Stimulated activated CD8-positive, alpha-beta memory T cell treated with anti-CD3 and anti-CD28 coated beads, Interleukin-4, amount 100 ng/mL, for 48 hours (primary cell): ENCODE measurements around the gene TCAP.
"Not testable (repeated sequence)": the region's sequence is repeated elsewhere in the genome, so short reads cannot be mapped to it uniquely, and the experiment has no call there.

ENCODE experiments used
- DNase-seq: peaks from one replicate; pipeline ENCODE4 v3.0.0-alpha.2; 2020

Gene TCAP

GRCh38 chr17:39706921-39707337, 41.8 kb downstream of the TCAP start:
- no peak for DNase-seq

DNA sequence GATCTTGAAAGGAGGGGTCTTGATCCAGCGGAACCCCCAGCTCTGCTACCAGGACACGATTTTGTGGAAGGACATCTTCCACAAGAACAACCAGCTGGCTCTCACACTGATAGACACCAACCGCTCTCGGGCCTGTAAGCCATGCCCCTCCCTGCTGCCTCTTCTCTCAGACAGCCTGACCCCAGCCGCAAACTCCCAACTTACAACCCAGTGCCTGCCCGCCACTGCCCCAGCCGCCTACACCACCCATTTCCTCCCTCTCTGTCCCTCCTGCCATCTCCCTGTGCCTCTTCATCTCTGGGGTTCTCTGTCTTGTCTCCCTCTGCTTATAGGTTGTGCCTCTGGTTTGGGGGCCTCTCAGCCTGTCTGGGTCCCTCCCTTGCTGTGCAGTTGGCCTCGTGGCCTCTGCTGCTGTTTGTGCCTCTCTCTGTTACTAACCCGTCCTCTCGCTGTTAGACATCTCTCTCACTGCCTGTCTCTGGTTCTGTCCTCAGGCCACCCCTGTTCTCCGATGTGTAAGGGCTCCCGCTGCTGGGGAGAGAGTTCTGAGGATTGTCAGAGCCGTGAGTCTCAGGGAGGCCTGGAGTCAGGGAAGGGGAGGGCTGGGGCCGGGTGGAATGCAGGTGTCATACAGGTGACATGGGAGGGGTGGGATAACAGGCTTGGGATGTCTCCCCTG, 44.3 kb downstream of the TCAP start:
- no peak for DNase-seq

GRCh38 chr17:39709998-39710964, 45.1 kb downstream of the TCAP start:
- no peak for DNase-seq

- not testable (repeated sequence) for DNase-seq
Observed at GRCh38 chr17:39711071-39711470, 45.9 kb downstream of the TCAP start.

GRCh38 chr17:39711851-39712250, 46.7 kb downstream of the TCAP start:
- no peak for DNase-seq

DNA sequence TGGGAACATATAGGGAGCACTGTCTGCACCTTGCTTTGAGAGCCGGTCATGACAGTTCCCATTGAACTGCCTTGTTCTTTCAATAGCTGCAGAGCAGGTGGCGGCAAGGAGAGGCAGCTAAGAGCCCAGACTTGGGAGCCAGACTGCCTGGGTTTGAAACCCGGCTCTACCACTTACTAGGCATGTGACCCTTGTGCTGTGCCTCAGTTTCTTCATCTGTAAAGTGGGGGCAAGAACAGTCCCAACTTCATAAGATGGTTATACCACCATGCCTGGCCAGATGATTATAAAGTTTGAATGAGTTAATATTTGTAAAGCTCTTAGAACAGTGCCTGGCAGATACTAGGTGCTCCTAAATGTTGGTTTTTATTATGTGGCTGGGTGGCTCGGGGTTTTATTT, 49.1 kb downstream of the TCAP start:
- DNase-seq = no peak

DNA sequence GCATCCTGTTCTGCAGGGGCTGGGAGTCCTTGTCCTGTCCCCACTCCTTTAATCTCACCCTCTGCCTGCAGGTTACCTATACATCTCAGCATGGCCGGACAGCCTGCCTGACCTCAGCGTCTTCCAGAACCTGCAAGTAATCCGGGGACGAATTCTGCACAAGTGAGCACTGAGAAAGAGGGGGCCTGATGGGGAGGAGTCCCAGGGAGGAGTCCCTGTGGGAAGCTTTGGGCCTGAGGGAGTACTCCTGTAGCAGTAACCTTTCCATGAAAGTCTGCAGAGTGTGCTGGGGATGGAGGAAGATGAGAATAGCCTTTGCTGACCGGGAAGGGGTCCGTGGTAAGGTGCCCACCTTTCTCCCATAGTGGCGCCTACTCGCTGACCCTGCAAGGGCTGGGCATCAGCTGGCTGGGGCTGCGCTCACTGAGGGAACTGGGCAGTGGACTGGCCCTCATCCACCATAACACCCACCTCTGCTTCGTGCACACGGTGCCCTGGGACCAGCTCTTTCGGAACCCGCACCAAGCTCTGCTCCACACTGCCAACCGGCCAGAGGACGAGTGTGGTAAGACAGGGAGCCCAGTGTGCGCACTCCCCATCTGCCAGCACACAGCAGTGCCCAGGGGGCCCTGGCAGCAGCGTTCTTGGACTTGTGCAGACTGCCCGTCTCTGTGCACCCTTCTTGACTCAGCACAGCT, 50.4 kb downstream of the TCAP start:
- DNase-seq = no peak
